Vagina (tissue), 2 donors: ENCODE measurements around the gene REXO1. TPM values are rescaled to one million over a fixed set of nuclear protein-coding genes. Genes with fewer than 3 reads are reported as not detected.

Experiments used
- DNase-seq, 2 donors: peaks; one replicate each; pipeline ENCODE4 v3.0.0-alpha.2; 2017; ENCODE audit errors: extremely low spot score in 2 of 2
- H3K27ac ChIP-seq: fragments of 200-600 bp; sonication (generic); one replicate; pipeline ENCODE4 v1.5.1; 2019
- H3K27me3 ChIP-seq: fragments of 200-600 bp; sonication (generic); one replicate; pipeline ENCODE4 v1.5.1; 2019
- H3K36me3 ChIP-seq, 2 donors: fragments of 200-600 bp; sonication (generic); one replicate each; pipeline ENCODE4 v1.5.1; 2017 to 2019
- H3K4me1 ChIP-seq: fragments of 200-600 bp; sonication (generic); one replicate; pipeline ENCODE4 v1.5.1; 2019
- H3K4me3 ChIP-seq, 2 donors: fragments of 200-600 bp; sonication (generic); 1 replicate in 1 of 2; 2 replicates in 1 of 2; pipeline ENCODE4 v1.5.1; 2016 to 2019
- H3K9me3 ChIP-seq: fragments of 200-600 bp; sonication (generic); one replicate; pipeline ENCODE4 v1.5.1; 2019
- POLR2A ChIP-seq, 2 donors: fragments of 450-650 bp; IDR thresholded peaks; one replicate each; pipeline ENCODE4 v1.6.1; 2017; ENCODE audit warnings: antibody characterized with exemption in 2 of 2, mild to moderate bottlenecking in 2 of 2, moderate library complexity in 2 of 2
- POLR2AphosphoS5 ChIP-seq, 2 donors: sonication (generic); formaldehyde crosslinking; IDR thresholded peaks; one replicate each; pipeline ENCODE4 v1.9.0; 2017; ENCODE audit warnings: antibody characterized with exemption in 2 of 2, mild to moderate bottlenecking in 2 of 2, low read depth in 1 of 2; ENCODE audit not compliant: insufficient read depth in 1 of 2
- intact Hi-C: fragments of 100-400 bp; cut with DNase I; formaldehyde crosslinking; loops from one replicate; pipeline ENCODE4 v1.15.1; 2023
- total RNA-seq: library from RNA; depleted of rRNA; stranded (reverse); fragments of >200 nt; gene quantifications from one replicate; pipeline ENCODE4 v1.2.3, GENCODE V29; 2016
- TF ChIP-seq, protein P1 (sequence below), 3 experiments: fragments of 450-650 bp in 2 of 3; fragments of 200-600 bp in 1 of 3; sonication (generic) in 1 of 3; IDR thresholded peaks; one replicate each; pipeline ENCODE4 v1.5.1; 2017 to 2019; ENCODE audit warnings: antibody characterized with exemption in 3 of 3, mild to moderate bottlenecking in 2 of 3, moderate library complexity in 2 of 3

REXO1 gene, protein sequence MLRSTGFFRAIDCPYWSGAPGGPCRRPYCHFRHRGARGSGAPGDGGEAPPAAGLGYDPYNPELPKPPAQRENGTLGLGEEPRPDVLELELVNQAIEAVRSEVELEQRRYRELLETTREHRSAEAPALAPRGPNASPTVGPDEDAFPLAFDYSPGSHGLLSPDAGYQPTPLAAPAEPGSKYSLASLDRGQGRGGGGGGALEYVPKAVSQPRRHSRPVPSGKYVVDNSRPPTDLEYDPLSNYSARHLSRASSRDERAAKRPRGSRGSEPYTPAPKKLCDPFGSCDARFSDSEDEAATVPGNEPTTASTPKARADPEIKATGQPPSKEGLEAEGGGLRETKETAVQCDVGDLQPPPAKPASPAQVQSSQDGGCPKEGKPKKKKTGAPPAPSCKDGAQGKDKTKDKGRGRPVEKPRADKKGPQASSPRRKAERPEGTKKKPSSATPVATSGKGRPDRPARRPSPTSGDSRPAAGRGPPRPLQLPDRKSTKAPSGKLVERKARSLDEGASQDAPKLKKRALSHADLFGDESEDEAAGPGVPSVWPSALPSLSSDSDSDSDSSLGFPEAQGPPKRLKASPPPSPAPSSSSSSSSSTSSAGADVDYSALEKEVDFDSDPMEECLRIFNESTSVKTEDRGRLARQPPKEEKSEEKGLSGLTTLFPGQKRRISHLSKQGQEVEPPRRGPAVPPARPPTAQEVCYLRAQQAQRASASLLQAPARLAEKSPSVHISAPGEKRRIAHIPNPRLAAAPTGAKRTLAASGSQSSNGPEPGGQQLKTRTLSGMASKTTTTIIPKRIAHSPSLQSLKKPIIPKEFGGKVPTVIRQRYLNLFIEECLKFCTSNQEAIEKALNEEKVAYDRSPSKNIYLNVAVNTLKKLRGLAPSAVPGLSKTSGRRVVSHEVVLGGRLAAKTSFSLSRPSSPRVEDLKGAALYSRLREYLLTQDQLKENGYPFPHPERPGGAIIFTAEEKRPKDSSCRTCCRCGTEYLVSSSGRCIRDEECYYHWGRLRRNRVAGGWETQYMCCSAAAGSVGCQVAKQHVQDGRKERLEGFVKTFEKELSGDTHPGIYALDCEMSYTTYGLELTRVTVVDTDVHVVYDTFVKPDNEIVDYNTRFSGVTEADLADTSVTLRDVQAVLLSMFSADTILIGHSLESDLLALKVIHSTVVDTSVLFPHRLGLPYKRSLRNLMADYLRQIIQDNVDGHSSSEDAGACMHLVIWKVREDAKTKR
- 19.9 TPM for total RNA-seq

DNA sequence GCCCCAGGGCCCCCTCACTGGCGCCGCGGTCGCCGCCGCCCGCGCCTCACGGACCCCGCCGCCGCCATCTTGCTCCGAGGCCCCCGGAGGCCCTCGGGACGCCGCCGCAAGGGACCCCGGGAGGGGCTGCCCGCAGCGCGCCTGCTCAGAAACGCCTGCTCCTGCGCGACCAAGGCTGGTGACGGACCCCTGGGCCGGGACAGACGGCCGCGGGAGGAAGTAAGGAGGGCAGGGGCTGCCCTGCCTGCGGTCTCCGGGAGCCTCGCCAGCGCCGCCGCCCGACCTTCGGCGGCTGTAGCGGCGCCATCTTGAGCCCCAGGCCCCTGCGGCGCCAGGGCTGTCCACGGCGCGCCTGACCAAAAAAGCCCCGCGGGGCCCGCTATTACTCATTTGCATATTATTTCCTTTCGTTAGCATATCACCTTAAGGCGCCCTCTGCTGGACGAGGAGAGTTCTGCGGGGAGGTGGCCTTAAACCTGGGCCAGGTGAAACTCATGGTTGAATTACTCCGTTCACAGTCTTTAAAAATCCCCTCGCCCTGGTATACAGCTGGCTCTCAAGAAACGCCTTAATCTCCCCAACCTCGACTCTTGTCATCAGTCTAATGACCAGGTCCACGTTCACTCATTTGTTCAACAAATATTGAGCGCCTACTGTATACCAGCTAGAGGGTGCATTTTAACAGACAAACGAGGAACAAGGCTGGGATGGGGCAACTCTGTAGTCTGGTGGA lies at the start of gene REXO1:
Gene REXO1 (minus strand): TSS at position 85 of the 733 bp plus-strand sequence. CDS start 125 bp downstream, outside the sequence.
- Histone ChIP-seq H3K4me1 (peaks cover 63% of the 10 kb centered on the region), H3K36me3 (no peaks in the 10 kb centered on the region), H3K4me3 (peak within 1 kb of the TSS; percentile 88 to 97), H3K27me3 (no peaks in the 10 kb centered on the region), H3K9me3 (no peaks in the 10 kb centered on the region), H3K27ac (peak within 1 kb of the TSS; percentile 98)
- intact Hi-C loops: no loop called here
- TF ChIP-seq POLR2A (IDR thresholded peaks at IDR 0.05) (peak in 1 of 2 donors; percentile 54), POLR2AphosphoS5 (IDR thresholded peaks at IDR 0.05; ENCODE audit: insufficient read depth in 1 of 2, low read depth in 1 of 2) (peak; percentile 66 to 67)
- TF ChIP-seq, protein P1, sequence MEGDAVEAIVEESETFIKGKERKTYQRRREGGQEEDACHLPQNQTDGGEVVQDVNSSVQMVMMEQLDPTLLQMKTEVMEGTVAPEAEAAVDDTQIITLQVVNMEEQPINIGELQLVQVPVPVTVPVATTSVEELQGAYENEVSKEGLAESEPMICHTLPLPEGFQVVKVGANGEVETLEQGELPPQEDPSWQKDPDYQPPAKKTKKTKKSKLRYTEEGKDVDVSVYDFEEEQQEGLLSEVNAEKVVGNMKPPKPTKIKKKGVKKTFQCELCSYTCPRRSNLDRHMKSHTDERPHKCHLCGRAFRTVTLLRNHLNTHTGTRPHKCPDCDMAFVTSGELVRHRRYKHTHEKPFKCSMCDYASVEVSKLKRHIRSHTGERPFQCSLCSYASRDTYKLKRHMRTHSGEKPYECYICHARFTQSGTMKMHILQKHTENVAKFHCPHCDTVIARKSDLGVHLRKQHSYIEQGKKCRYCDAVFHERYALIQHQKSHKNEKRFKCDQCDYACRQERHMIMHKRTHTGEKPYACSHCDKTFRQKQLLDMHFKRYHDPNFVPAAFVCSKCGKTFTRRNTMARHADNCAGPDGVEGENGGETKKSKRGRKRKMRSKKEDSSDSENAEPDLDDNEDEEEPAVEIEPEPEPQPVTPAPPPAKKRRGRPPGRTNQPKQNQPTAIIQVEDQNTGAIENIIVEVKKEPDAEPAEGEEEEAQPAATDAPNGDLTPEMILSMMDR (IDR thresholded peaks at IDR 0.05): peak; percentile 73 to 92 (median 83)
- no peak for DNase-seq

DNA sequence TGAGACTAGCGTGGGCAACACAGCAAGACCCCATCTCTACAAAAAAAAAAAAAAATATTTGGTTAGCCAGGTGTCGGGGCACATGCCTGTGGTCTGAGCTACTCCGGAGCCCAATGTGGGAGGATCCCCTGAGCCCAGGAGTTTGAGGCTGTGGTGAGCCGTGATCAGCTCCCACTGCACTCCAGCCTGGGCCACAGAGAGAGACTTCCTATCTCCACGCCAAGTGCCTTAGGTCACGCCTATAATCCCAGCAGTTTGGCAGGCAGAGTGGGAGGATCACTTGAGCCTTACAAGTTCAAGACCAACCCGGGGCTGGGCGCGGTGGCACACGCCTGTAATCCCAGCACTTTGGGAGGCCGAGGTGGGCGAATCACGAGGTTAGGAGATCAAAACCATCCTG lies 48.2 kb upstream of the REXO1 start:
- Histone ChIP-seq H3K9me3 (no peaks in the 10 kb centered on the region), H3K4me3 (no peak overlapping the region), H3K27me3 (no peaks in the 10 kb centered on the region), H3K27ac (no peak overlapping the region), H3K36me3 (no peaks in the 10 kb centered on the region), H3K4me1 (peaks cover 4% of the 10 kb centered on the region)
- TF ChIP-seq POLR2A (IDR thresholded peaks at IDR 0.05) (no peak), POLR2AphosphoS5 (IDR thresholded peaks at IDR 0.05; ENCODE audit: insufficient read depth in 1 of 2, low read depth in 1 of 2) (no peak)
- TF ChIP-seq, protein P1 (IDR thresholded peaks at IDR 0.05): no peak
- intact Hi-C loops: no loop called here
- peak in 1 of 2 donors; percentile 94 for DNase-seq

DNA sequence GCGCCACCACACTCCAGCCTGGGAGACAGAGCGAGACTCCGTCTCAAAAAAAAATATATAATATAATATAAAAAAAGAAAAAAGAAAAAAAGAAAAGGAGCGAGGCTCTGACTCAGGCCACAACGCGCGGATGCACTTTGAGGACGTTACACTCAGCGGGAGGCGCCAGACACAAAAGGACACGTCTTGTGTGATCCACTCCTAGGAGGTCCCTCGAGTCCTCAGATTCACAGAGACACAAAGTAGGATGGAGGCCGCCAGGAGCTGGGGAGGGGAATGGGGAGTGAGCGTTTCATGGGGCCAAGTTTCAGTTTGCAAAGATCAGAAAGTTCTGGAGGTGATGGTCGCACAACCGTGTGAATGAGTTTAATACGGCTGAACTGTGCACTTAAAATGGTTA lies 45.5 kb upstream of the REXO1 start:
- Histone ChIP-seq H3K4me3 (no peak overlapping the region), H3K27ac (no peak overlapping the region), H3K27me3 (no peaks in the 10 kb centered on the region), H3K9me3 (no peaks in the 10 kb centered on the region), H3K4me1 (peaks cover 4% of the 10 kb centered on the region), H3K36me3 (no peaks in the 10 kb centered on the region)
- TF ChIP-seq POLR2AphosphoS5 (IDR thresholded peaks at IDR 0.05; ENCODE audit: insufficient read depth in 1 of 2, low read depth in 1 of 2) (no peak), POLR2A (IDR thresholded peaks at IDR 0.05) (no peak)
- TF ChIP-seq, protein P1 (IDR thresholded peaks at IDR 0.05): no peak
- no peak for DNase-seq
- intact Hi-C loops: no loop called here

DNA sequence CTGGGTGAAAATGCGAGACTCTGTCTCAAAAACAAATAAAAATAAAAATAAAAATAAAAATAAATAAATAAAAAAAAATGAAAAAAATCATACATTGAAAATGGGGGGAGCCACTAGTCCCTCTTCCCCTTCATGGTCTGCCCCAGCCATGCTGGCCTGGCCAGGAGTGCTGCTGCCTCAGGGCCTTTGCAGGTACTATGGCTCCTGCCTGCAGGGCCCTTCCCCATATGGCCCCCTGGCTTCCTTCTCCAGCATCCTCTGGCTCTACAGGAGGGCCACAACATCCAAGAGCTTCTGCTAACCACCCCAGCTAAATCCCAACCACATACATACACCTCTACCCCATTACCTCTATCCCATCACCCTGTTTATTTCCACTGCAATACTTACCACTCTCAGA lies 41.6 kb upstream of the REXO1 start:
- peaks cover under 1% of the 10 kb centered on the region for H3K4me1 ChIP-seq
- intact Hi-C loops: no loop called here
- no peaks in the 10 kb centered on the region for H3K27me3 ChIP-seq
- H3K9me3 ChIP-seq: no peaks in the 10 kb centered on the region
- TF ChIP-seq, protein P1 (IDR thresholded peaks at IDR 0.05): no peak
- TF ChIP-seq POLR2A (IDR thresholded peaks at IDR 0.05) (no peak), POLR2AphosphoS5 (IDR thresholded peaks at IDR 0.05; ENCODE audit: insufficient read depth in 1 of 2, low read depth in 1 of 2) (no peak)
- no peak for DNase-seq
- H3K27ac ChIP-seq: no peak overlapping the region
- H3K36me3 ChIP-seq: no peaks in the 10 kb centered on the region
- no peak overlapping the region for H3K4me3 ChIP-seq
